DND-41 (cell line): Measurements from ENCODE around the gene TBC1D7.

Experiments
- CTCF ChIP-seq: IDR thresholded peaks from 2 replicates; pipeline ENCODE4 v1.5.1; 2012; ENCODE audit warnings: borderline replicate concordance, low read length, moderate library complexity, mild to moderate bottlenecking; ENCODE audit not compliant: poor library complexity, severe bottlenecking; ENCODE audit errors: extremely low read depth
- EZH2 ChIP-seq: IDR thresholded peaks from 3 replicates; pipeline ENCODE4 v1.6.1; 2012; ENCODE audit warnings: borderline replicate concordance, low read depth, mild to moderate bottlenecking, moderate library complexity, low read length, inconsistent platforms; ENCODE audit not compliant: severe bottlenecking

GRCh38 chr6:13297391-13297790 lies 30.9 kb downstream of the TBC1D7 start:
- no peak for TF ChIP-seq CTCF
- TF ChIP-seq EZH2: no peak
